WTC11 (cell line): ENCODE data around the gene ARHGAP30. TPM values are rescaled to one million over a fixed set of nuclear protein-coding genes. Genes with fewer than 3 reads are reported as not detected.

ENCODE experiments used
- ATAC-seq: fragments of 200-7000 bp; cut with Tn5 transposase; 2 replicates; pipeline ENCODE4 v1.10.0; 2021; ENCODE audit warnings: mild to moderate bottlenecking, moderate library complexity
- CTCF ChIA-PET: fragments of 300-600 bp; sonication (Branson Sonifier 250); formaldehyde crosslinking; loops from one replicate; lab custom pipeline; 2021; ENCODE audit warnings: antibody characterized with exemption; lab: Charles Lee
- POLR2A ChIA-PET: fragments of 350-600 bp; sonication (Branson Sonifier 250); formaldehyde crosslinking; loops from one replicate; lab custom pipeline; 2021; ENCODE audit warnings: antibody characterized with exemption; lab: Charles Lee
- DNase-seq: peaks from one replicate; pipeline ENCODE4 v3.0.0; 2021; ENCODE audit warnings: low spot score
- H3K27ac Mint-ChIP-seq: 2 replicates; pipeline ENCODE4 v1.8.0; 2021; ENCODE audit warnings: mixed read lengths
- H3K27me3 Mint-ChIP-seq: 2 replicates; pipeline ENCODE4 v1.8.0; 2021; ENCODE audit warnings: low read depth, mild to moderate bottlenecking, moderate library complexity, mixed read lengths
- H3K36me3 Mint-ChIP-seq: 2 replicates; pipeline ENCODE4 v1.8.0; 2021; ENCODE audit warnings: mixed read lengths
- H3K4me1 Mint-ChIP-seq: 2 replicates; pipeline ENCODE4 v1.8.0; 2022; ENCODE audit warnings: mixed read lengths
- H3K4me3 Mint-ChIP-seq: 2 replicates; pipeline ENCODE4 v1.8.0; 2021; ENCODE audit warnings: mild to moderate bottlenecking, moderate library complexity, mixed read lengths
- H3K9me3 Mint-ChIP-seq: 2 replicates; pipeline ENCODE4 v1.8.0; 2021; ENCODE audit warnings: mixed read lengths
- AFF4 ChIP-seq: sonication (generic); formaldehyde crosslinking; IDR thresholded peaks from 2 replicates; pipeline ENCODE4 v1.8.1; 2023; ENCODE audit warnings: mild to moderate bottlenecking, missing genetic modification reagents, borderline replicate concordance
- AR ChIP-seq: fragments of 250-450 bp; sonication (Bioruptor Pico); IDR thresholded peaks from 2 replicates; pipeline ENCODE4 v1.9.0; 2021; ENCODE audit warnings: mild to moderate bottlenecking
- ATF2 ChIP-seq: sonication (generic); formaldehyde crosslinking; IDR thresholded peaks from 2 replicates; pipeline ENCODE4 v1.8.1; 2022; ENCODE audit warnings: low read depth, missing genetic modification reagents, borderline replicate concordance
- ATF3 ChIP-seq: sonication (generic); formaldehyde crosslinking; conservative IDR thresholded peaks from 2 replicates; pipeline ENCODE4 v1.8.1; 2022; ENCODE audit warnings: mild to moderate bottlenecking, missing genetic modification reagents
- CREB1 ChIP-seq: sonication (generic); formaldehyde crosslinking; IDR thresholded peaks from 2 replicates; pipeline ENCODE4 v1.8.0; 2023; ENCODE audit warnings: mild to moderate bottlenecking, missing genetic modification reagents
- ELF4 ChIP-seq: sonication (generic); formaldehyde crosslinking; IDR thresholded peaks from 2 replicates; pipeline ENCODE4 v1.8.1; 2022; ENCODE audit warnings: low read depth, mild to moderate bottlenecking, moderate library complexity, missing genetic modification reagents
- ETV6 ChIP-seq: sonication (generic); formaldehyde crosslinking; IDR thresholded peaks from 2 replicates; pipeline ENCODE4 v1.8.1; 2022; ENCODE audit warnings: mild to moderate bottlenecking, missing genetic modification reagents
- FOXP1 ChIP-seq: sonication (generic); formaldehyde crosslinking; IDR thresholded peaks from 2 replicates; pipeline ENCODE4 v1.8.0; 2022; ENCODE audit warnings: missing genetic modification reagents, mild to moderate bottlenecking, moderate library complexity, borderline replicate concordance
- IRF2 ChIP-seq: sonication (generic); formaldehyde crosslinking; IDR thresholded peaks from 2 replicates; pipeline ENCODE4 v1.8.0; 2022; ENCODE audit warnings: low read depth, missing genetic modification reagents, borderline replicate concordance
- MLX ChIP-seq: sonication (generic); formaldehyde crosslinking; IDR thresholded peaks from 2 replicates; pipeline ENCODE4 v1.8.1; 2023; ENCODE audit warnings: mild to moderate bottlenecking, missing genetic modification reagents, moderate library complexity
- NFE2L1 ChIP-seq: sonication (generic); formaldehyde crosslinking; IDR thresholded peaks from 2 replicates; pipeline ENCODE4 v1.8.1; 2023; ENCODE audit warnings: missing genetic modification reagents
- PRRX2 ChIP-seq: fragments of 250-450 bp; sonication (Bioruptor Pico); IDR thresholded peaks from 2 replicates; pipeline ENCODE4 v1.8.0; 2021; ENCODE audit warnings: mild to moderate bottlenecking
- TEAD4 ChIP-seq: sonication (generic); formaldehyde crosslinking; IDR thresholded peaks from 2 replicates; pipeline ENCODE4 v1.8.0; 2022; ENCODE audit warnings: mild to moderate bottlenecking, missing genetic modification reagents
- ZBTB43 ChIP-seq: sonication (generic); formaldehyde crosslinking; IDR thresholded peaks from 2 replicates; pipeline ENCODE4 v1.8.1; 2023; ENCODE audit warnings: mild to moderate bottlenecking, missing genetic modification reagents
- ZNF396 ChIP-seq: fragments of 250-450 bp; sonication (Bioruptor Pico); IDR thresholded peaks from 2 replicates; pipeline ENCODE4 v1.8.0; 2021; ENCODE audit warnings: mild to moderate bottlenecking, moderate library complexity, borderline replicate concordance
- ZNF425 ChIP-seq: fragments of 250-450 bp; sonication (Bioruptor Pico); conservative IDR thresholded peaks from 2 replicates; pipeline ENCODE4 v1.9.0; 2021; ENCODE audit warnings: mild to moderate bottlenecking
- ZNF512 ChIP-seq: sonication (generic); formaldehyde crosslinking; IDR thresholded peaks from 2 replicates; pipeline ENCODE4 v1.8.1; 2022; ENCODE audit warnings: missing genetic modification reagents, borderline replicate concordance
- ZNF671 ChIP-seq: fragments of 250-450 bp; sonication (Bioruptor Pico); IDR thresholded peaks from 2 replicates; pipeline ENCODE4 v1.8.0; 2021; ENCODE audit warnings: mild to moderate bottlenecking
- total RNA-seq: library from RNA; stranded (reverse); gene quantifications from 3 replicates; pipeline ENCODE4 v1.2.3, GENCODE V29; 2021

The ARHGAP30 gene
- total RNA-seq, 1 experiment from 2014 or later, result 0.52 TPM

GRCh38 chr1:161095230-161095629 is 25.5 kb upstream of the ARHGAP30 start (continued):
- TF ChIP-seq AFF4 (CRISPR knock-in tag), result no peak
- no peak for TF ChIP-seq MLX (CRISPR knock-in tag)
- no peak for TF ChIP-seq ZNF671 (CRISPR knock-in tag)
- TF ChIP-seq ATF3 (CRISPR knock-in tag), result no peak
- TF ChIP-seq CREB1 (CRISPR knock-in tag), result no peak
- no peak for TF ChIP-seq PRRX2
- TF ChIP-seq, all 79 proteins: peak for 0

GRCh38 chr1:161094481-161094880 is 24.8 kb upstream of the ARHGAP30 start:
- CTCF ChIA-PET, result interaction anchor here (0.7 to 8.2 kb wide), 2 partner anchors 23 to 104 kb away, joined by 3 to 109 read pairs; partner anchors contain the start of gene ARHGAP30
- H3K27me3 Mint-ChIP-seq, result peaks cover 6% of the 10 kb centered on the region; the same call in 1 of the 2 replicates
- ATAC-seq, result no peak
- TF ChIP-seq TEAD4, result no peak
- TF ChIP-seq PRRX2, result no peak
- TF ChIP-seq ATF2 (CRISPR knock-in tag), result no peak
- no peak for TF ChIP-seq IRF2
- TF ChIP-seq AR, result no peak
- TF ChIP-seq ELF4 (CRISPR knock-in tag), result no peak
- TF ChIP-seq ATF3 (CRISPR knock-in tag), result no peak
- no peak for TF ChIP-seq NFE2L1 (CRISPR knock-in tag)
- no peak for TF ChIP-seq ZNF425
- TF ChIP-seq FOXP1, result no peak
- no peak for TF ChIP-seq ZNF396 (CRISPR knock-in tag)
- no peak for TF ChIP-seq ZBTB43 (CRISPR knock-in tag)
- TF ChIP-seq ZNF512 (CRISPR knock-in tag), result no peak
- no peak for TF ChIP-seq ETV6 (CRISPR knock-in tag)

More at GRCh38 chr1:161094481-161094880, 24.8 kb upstream of the ARHGAP30 start:
- no peaks in the 10 kb centered on the region for H3K36me3 Mint-ChIP-seq
- no peaks in the 10 kb centered on the region for H3K9me3 Mint-ChIP-seq
- no peak for DNase-seq
- peaks cover 6% of the 10 kb centered on the region for H3K4me1 Mint-ChIP-seq
- H3K27ac Mint-ChIP-seq, result no peak overlapping the region
- H3K4me3 Mint-ChIP-seq, result no peak overlapping the region
- POLR2A ChIA-PET, result interaction anchor here (0.7 kb wide), 1 partner anchor 52 kb away, joined by 3 read pairs; no protein-coding TSS in a partner anchor
